AML-193 (cell line): Measurements from ENCODE around the gene SCUBE1.
A peak's percentile ranks its signal among the peaks of the same experiment; 100 is the strongest.

Experiments
- DNase-seq, 2 experiments: peaks; one replicate each; lab custom pipeline; 2025; lab: John Stamatoyannopoulos, UW

Gene SCUBE1

GRCh38 chr22:43155789-43156188 lies 187.4 kb downstream of the SCUBE1 start:
- no peak for DNase-seq

GRCh38 chr22:43154887-43155536 lies 188.2 kb downstream of the SCUBE1 start:
- DNase-seq, result no peak

GRCh38 chr22:43153899-43154298 lies 189.3 kb downstream of the SCUBE1 start:
- no peak for DNase-seq

GRCh38 chr22:43152357-43153071 lies 190.7 kb downstream of the SCUBE1 start:
- DNase-seq, result peak; percentile 36 to 41

- no peak for DNase-seq
Measured at GRCh38 chr22:43152003-43152356, 191.2 kb downstream of the SCUBE1 start.

GRCh38 chr22:43151251-43152002 lies 191.7 kb downstream of the SCUBE1 start, which contains the start of gene TSPO:
TSS of gene TSPO (plus strand) at chr22:43151559. CDS start at chr22:43159239, 7,680 bp downstream.
- DNase-seq, result peak; percentile 21 to 45

GRCh38 chr22:43150731-43151206 lies 192.4 kb downstream of the SCUBE1 start:
- no peak for DNase-seq

GRCh38 chr22:43148581-43148980 lies 194.6 kb downstream of the SCUBE1 start:
- no peak for DNase-seq

GRCh38 chr22:43147821-43148220 lies 195.4 kb downstream of the SCUBE1 start:
- DNase-seq, result peak; percentile 81 to 91
